ENCODE data around the gene ZNF581.

ZNF581 gene

GRCh38 chr19:55611300-55611982, 32.0 kb upstream of the ZNF581 start:
- no peak for TF ChIP-seq CTCF (IDR thresholded peaks at IDR 0.05; ENCODE audit: insufficient read depth, low read depth, low read length, missing control alignments)
- H3K4me3 ChIP-seq (ENCODE audit: low read length) = no peak overlapping the region
- DNase-seq (ENCODE audit: low read depth) = no peak

- DNase-seq (ENCODE audit: low read depth) = no peak
- H3K4me3 ChIP-seq (ENCODE audit: low read length) = no peak overlapping the region
- TF ChIP-seq CTCF (IDR thresholded peaks at IDR 0.05; ENCODE audit: insufficient read depth, low read depth, low read length, missing control alignments) = no peak
These were observed 31.3 kb upstream of the ZNF581 start for GRCh38 chr19:55611983-55612645.

- DNase-seq (ENCODE audit: low read depth) = no peak
- no peak for TF ChIP-seq CTCF (IDR thresholded peaks at IDR 0.05; ENCODE audit: insufficient read depth, low read depth, low read length, missing control alignments)
- no peak overlapping the region for H3K4me3 ChIP-seq (ENCODE audit: low read length)
These were observed 30.1 kb upstream of the ZNF581 start for GRCh38 chr19:55613396-55613795.

- no peak for DNase-seq (ENCODE audit: low read depth)
- no peak for TF ChIP-seq CTCF (IDR thresholded peaks at IDR 0.05; ENCODE audit: insufficient read depth, low read depth, low read length, missing control alignments)
- no peak overlapping the region for H3K4me3 ChIP-seq (ENCODE audit: low read length)
These were observed 29.3 kb upstream of the ZNF581 start for GRCh38 chr19:55613930-55614710.

- no peak for TF ChIP-seq CTCF (IDR thresholded peaks at IDR 0.05; ENCODE audit: insufficient read depth, low read depth, low read length, missing control alignments)
- H3K4me3 ChIP-seq (ENCODE audit: low read length) = no peak overlapping the region
- no peak for DNase-seq (ENCODE audit: low read depth)
These were observed 28.5 kb upstream of the ZNF581 start for GRCh38 chr19:55614711-55615542.

- no peak overlapping the region for H3K4me3 ChIP-seq (ENCODE audit: low read length)
- TF ChIP-seq CTCF (IDR thresholded peaks at IDR 0.05; ENCODE audit: insufficient read depth, low read depth, low read length, missing control alignments) = no peak
- no peak for DNase-seq (ENCODE audit: low read depth)
These were observed 27.7 kb upstream of the ZNF581 start for GRCh38 chr19:55615543-55616394.
